AG08396 (cell line): ENCODE measurements around the gene FYN.

Experiments
- DNase-seq: peaks from one replicate; pipeline ENCODE4 v3.0.0; 2012; ENCODE audit warnings: low spot score, mixed read lengths

FYN gene

DNA sequence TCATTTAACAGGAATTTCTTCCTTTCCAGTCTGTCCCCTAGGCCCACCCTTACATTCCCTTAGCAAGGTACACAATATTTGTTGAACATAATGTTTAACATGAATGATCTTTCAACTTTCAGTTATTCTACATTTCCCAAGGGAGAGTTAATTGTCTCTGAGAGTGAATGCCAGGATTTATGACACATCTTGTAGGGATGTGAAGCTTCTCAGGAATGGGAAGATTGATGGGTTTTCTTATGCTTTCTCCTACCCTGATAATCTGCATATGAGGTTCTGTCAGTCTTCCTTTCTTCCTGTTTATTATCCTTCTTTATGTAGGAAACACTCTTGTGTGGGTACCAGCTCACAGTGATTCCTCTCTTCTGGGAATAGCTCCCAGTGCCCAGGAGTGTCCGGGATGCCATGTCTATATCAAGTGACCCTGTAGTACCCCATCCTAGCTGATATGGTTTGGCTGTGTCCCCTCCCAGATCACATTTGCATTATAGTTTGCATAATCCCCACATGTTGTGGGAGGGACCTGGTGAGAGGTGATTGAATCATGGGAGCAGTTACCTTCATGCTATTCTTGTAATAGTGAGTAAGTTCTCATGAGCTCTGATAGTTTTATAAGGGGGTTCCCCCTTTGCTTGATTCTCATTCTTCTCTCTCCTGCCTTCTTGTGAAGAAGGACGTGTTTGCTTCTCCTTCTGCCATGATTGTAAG lies 7.1 kb upstream of the FYN start:
- DNase-seq, result no peak

DNA sequence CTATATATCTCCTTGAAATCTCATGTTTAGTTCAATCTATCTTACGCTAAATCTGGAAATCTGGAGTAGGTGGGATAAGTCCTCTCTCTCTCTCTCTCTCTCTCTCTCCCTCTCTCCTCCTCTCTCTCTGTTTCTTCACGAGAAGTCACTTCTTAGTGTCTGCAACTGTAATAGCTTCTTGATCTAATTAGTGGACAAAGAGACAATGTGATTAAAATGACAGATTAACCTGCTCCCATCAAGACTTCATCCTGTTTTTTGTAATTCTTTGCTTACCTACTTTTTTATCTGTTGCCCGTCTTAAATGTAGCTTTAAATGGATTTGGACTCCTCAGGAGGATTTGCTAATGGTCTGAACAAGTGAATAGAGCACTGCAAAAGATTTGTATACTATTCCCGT lies 2.5 kb upstream of the FYN start:
- no peak for DNase-seq

DNA sequence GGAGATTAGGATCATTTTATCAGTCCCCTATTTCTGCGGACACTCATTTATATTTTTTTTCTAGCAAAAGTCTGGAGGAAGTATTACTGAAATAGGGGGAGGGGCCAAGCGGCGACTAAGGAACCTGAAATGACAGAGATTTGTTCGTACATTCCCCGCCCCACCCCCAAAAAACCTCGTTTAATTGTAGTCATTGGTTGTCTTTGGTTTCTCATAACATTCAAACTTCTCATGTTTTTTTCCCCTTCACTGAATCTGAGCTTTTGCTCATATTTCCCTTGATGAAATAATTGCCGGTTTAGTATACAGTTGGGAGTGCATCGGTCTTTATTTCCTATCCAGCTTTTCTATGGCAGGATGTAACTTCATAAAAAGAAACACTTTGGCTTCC lies 768 bp upstream of the FYN start:
- DNase-seq, result no peak

DNA sequence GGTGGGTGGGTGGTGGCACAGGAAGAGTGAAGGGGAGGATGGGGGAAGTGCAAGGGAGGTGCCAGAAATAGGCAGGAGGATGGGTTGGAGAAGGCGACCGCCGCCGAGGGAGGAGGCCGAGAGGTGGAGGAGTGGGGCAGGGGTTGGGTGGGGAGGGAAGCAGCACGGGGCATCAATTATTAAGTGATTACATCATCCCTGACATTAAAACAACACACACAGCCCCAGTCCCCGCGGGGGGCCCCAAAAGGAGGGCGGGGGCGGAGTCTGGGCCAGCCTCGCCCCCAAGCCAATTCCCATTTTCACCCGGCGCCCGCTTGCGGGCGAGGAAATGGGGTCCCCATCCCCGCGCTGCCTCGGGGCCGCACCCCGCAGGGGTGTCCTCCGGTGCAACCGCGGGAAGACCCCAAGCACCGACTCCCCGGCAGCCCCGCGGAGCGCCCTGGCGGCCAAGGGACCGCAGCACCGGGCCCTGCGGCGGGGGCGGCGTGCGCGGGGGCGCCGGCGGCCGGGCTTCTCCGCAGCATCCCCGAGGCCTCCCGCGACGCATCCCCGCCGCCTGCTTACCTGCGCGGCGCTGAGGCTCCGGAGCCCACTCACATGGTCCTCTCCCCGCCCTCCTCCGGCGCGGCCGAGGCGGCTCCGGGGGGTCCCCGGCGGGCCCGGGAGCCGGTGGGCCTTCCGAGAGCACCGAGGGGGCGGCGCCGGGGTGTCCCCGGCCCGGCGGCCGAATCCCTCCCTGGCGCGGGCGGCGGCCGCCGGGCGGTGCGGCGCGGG lies 663 bp downstream of the FYN start:
- DNase-seq, result peak; percentile 57

DNA sequence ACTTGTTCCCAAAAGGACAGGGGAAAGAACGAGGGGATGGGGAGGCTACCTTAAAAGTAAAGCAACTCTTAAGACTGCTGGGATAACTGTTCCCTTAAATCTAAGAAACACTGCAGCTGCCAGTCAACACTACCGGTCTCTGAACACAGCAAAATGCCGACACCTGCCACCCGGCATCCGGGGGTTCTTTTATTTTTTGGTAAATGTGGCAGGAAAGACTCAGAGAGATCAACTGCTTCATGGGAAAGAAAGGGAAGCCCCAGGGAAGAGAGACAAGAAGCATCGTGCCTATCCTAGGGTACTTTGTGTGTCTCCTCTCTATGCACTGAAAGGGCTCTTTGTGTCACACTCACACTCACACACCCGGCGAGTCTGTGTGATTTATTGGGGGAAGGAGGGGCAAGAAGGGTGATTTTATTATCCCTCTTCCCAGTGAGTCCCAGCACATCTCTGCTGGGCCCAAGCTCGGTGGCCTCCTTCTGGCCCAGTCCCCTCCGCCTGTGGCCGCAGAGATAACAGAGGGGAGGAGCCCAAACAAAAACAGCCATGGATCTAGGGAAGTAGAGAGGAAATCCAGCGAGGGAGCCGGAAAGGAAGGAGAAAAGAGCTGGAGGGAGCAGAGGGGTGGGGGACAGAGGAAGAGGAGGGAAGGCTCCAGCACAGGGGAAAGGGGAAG lies 1.4 kb downstream of the FYN start:
- DNase-seq, result peak; percentile 43

DNA sequence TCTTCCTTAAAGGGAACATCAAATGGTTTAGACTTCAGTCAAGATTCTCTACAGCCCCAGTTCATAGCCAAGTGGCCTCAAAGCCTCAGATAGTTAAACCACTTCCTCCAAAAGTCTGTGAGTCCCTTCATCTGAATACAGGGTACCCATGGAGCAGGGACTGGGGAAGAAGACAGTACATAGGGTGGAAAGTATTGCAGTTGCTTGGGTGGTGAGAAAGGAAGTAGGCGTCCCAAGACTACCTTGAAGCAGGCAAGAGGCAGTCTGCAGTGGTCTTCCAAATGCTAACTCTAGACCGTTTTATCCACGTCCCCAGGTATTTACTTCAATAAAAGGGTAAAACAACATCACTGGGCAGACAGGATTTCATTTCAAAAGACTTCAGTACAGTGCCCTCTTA lies 2.0 kb downstream of the FYN start:
- no peak for DNase-seq

- no peak for DNase-seq
These were observed 2.5 kb downstream of the FYN start for GRCh38 chr6:111870742-111871064.

- no peak for DNase-seq
These were observed 3.1 kb downstream of the FYN start for GRCh38 chr6:111870051-111870741.

GRCh38 chr6:111866857-111867256 lies 6.4 kb downstream of the FYN start:
- no peak for DNase-seq

DNA sequence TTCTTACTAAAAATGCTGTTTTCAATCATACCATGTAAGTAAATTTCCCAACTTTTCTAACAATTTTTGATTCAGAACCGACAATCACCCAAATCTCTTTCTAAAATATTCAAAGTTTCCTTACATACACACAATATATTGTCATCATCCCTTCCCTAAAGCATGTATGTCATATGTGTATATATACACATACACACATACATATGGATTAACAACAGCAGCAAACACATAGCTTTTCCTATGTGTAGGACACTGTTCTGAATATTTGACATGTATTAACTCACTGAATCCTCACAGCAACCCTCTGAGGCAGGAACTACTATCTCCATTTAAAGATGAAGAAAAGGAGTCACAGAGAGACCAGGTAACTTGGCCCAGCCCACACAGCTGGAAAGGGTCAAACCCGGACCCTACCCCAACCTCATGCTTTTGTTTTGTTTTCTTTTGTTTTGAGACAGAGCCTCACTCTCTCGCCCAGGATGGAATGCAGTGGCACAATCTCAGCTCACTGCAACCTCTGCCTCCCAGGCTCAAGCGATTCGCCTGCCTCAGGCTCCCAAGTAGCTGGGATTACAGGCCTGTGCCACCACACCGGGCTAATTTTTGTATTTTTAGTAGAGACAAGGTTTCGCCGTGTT lies 7.2 kb downstream of the FYN start:
- no peak for DNase-seq

DNA sequence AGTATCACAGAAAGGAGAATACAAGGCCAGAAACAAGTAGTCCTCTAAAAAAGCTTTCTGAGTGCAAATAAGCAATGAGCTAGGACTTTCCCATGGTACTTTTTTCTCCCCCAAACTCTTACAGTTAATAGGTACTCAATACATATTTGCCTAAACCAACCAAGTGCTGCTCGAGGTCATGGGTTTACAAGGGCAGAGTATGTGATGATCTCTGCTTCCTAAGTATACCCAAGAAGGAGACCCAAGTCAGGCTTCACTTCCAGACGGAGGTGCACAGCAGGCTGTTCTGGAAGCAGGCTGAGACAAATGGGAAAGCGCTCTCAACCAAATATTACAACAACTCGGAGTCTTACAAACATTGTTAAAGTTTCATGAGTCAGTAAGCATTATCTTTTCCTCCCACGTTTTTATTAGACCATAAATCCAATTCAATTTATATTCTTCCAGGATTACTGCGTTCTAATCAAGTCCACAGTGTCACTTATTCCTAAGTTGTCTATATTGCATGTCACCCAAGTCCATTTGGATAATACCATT lies 8.1 kb downstream of the FYN start:
- DNase-seq, result no peak

GRCh38 chr6:111864138-111865048 lies 8.9 kb downstream of the FYN start:
- DNase-seq, result no peak

DNA sequence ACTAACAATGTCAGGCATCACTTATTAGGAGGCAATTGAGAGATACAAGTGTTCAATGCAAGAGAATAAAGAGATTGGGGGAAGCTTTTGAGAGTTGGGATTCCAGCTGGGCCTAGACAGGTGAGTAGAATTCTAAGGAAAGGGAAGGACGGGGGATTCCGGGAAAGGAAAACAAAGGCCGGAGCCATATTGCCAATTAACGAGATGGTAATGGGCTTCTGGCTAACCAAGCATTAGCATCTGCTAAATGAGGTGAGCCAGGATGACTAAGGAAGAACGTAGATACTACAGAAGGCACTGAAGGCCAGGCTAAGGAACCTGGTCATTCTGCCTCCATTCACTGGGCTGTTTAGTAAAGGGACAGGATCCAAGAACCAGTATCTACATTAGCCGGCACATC lies 10.5 kb downstream of the FYN start:
- no peak for DNase-seq

DNA sequence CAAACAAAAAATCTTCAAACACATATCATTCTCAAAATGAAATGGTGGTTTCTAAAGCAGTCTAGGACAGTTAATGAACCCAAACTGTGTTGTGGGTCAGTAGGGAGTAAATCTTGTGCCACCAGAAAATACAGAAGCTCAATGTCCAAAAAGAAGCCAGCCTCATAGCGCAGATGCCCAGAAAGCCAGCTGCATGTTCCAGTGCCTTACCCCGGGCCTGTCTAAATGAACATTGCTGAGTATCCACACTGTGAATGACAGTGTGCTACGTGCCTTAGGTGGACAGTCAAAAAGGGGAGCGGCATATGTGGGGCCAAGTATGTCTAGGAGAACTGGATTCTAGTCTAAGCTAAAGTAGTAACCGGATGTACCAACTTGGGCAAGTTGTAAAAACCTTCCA lies 10.9 kb downstream of the FYN start:
- DNase-seq, result no peak

- DNase-seq, result no peak
These were observed 11.8 kb downstream of the FYN start for GRCh38 chr6:111861431-111861885.

- DNase-seq, result no peak
These were observed 14.9 kb downstream of the FYN start for GRCh38 chr6:111858347-111858746.

- DNase-seq, result no peak
These were observed 15.4 kb downstream of the FYN start for GRCh38 chr6:111857674-111858337.

GRCh38 chr6:111855753-111856152 lies 17.5 kb downstream of the FYN start:
- DNase-seq, result no peak

- no peak for DNase-seq
These were observed 18.6 kb downstream of the FYN start for GRCh38 chr6:111854683-111855082.

DNA sequence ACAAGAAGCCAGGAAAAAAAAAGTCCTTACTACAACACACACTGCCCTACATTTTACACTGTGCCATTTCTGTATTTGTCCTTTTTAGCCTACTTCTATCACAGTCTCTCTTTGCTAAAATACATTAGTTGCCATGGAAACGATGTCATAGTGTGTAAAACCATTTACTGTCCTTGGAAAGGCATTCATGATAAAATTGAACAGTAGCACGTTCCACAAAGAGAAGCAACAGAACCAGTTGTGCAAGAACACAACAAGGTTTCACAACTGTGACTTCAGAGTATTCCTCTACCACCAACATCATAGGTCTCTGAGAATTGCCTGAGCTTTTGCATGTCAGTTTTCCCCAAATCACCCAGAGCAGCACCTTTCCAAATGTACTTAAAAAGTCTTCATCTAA lies 20.5 kb downstream of the FYN start:
- DNase-seq, result no peak
